Thyroid gland (tissue), 4 donors: Measurements from ENCODE around the gene IER3. TPM values are rescaled to one million over a fixed set of nuclear protein-coding genes. Genes with fewer than 3 reads are reported as not detected.

Experiments
- DNase-seq, 2 donors: peaks; one replicate each; pipeline ENCODE4 v3.0.0-alpha.2; 2019
- H3K27ac ChIP-seq, 3 donors: fragments of 200-600 bp; sonication (generic); 1 replicate in 2 of 3; 2 replicates in 1 of 3; pipeline ENCODE4 v1.5.1; 2016 to 2019; ENCODE audit warnings: mild to moderate bottlenecking in 1 of 3, moderate library complexity in 1 of 3
- H3K27me3 ChIP-seq: fragments of 200-600 bp; sonication (generic); one replicate; pipeline ENCODE4 v1.5.1; 2019
- H3K36me3 ChIP-seq, 2 donors: fragments of 200-600 bp; sonication (generic); one replicate each; pipeline ENCODE4 v1.5.1; 2016 to 2019
- H3K4me1 ChIP-seq, 2 donors: fragments of 200-600 bp; sonication (generic); one replicate each; pipeline ENCODE4 v1.5.1; 2017 to 2019
- H3K4me3 ChIP-seq, 3 donors: fragments of 200-600 bp; sonication (generic); replicated peaks in 1 of 3; 1 replicate in 2 of 3; 2 replicates in 1 of 3; pipeline ENCODE4 v1.5.1; 2016; ENCODE audit warnings: mild to moderate bottlenecking in 1 of 3
- H3K9me3 ChIP-seq: fragments of 200-600 bp; sonication (generic); one replicate; pipeline ENCODE4 v1.5.1; 2017
- CTCF ChIP-seq, 6 experiments: fragments of 200-600 bp in 3 of 6; fragments of 450-650 bp in 3 of 6; sonication (generic) in 3 of 6; IDR thresholded peaks; one replicate each; pipeline ENCODE4 v1.5.1; 2016 to 2019; ENCODE audit warnings: antibody characterized with exemption in 6 of 6, mild to moderate bottlenecking in 2 of 6, inconsistent platforms in 1 of 6, moderate library complexity in 1 of 6
- POLR2A ChIP-seq, 2 donors: fragments of 450-650 bp; IDR thresholded peaks; one replicate each; pipeline ENCODE4 v1.6.1; 2017; ENCODE audit warnings: antibody characterized with exemption in 2 of 2, mild to moderate bottlenecking in 2 of 2, moderate library complexity in 1 of 2
- WGBS, 2 donors: methylation state at CpG; one replicate each; pipeline ENCODE4 v1.1.5; 2017; 5-methylcytosine and 5-hydroxymethylcytosine counted together
- intact Hi-C: fragments of 100-400 bp; cut with DNase I; formaldehyde crosslinking; loops from one replicate; pipeline ENCODE4 v1.15.1; 2023
- total RNA-seq, 4 donors: library from RNA; depleted of rRNA; stranded (reverse); fragments of >200 nt; gene quantifications; one replicate each; pipeline ENCODE4 v1.2.3, GENCODE V29; 2016

IER3 gene
- total RNA-seq, 4 donors from 2014 or later = 9.3 to 19.1 (median 13.6) TPM

GRCh38 chr6:30789606-30790005 lies 45.3 kb upstream of the IER3 start:
- intact Hi-C loops = no loop called here
- Histone ChIP-seq H3K27me3 (no peaks in the 10 kb centered on the region), H3K36me3 (no peaks in the 10 kb centered on the region), H3K27ac (no peak overlapping the region), H3K4me3 (no peak overlapping the region), H3K4me1 (peaks cover 0 to 28% of the 10 kb centered on the region in 2 donors), H3K9me3 (no peaks in the 10 kb centered on the region)
- 0% methylated on average over 1 of the region's 1 CpG for WGBS, 2 donors
- TF ChIP-seq CTCF (IDR thresholded peaks at IDR 0.05) (no peak), POLR2A (IDR thresholded peaks at IDR 0.05) (no peak)
- no peak for DNase-seq

GRCh38 chr6:30787954-30788353 lies 43.6 kb upstream of the IER3 start:
- Histone ChIP-seq H3K27ac (no peak overlapping the region), H3K36me3 (no peaks in the 10 kb centered on the region), H3K27me3 (no peaks in the 10 kb centered on the region), H3K9me3 (no peaks in the 10 kb centered on the region), H3K4me3 (no peak overlapping the region), H3K4me1 (peaks cover 0 to 17% of the 10 kb centered on the region in 2 donors)
- intact Hi-C loops = no loop called here
- TF ChIP-seq POLR2A (IDR thresholded peaks at IDR 0.05) = no peak
- no peak for TF ChIP-seq CTCF (IDR thresholded peaks at IDR 0.05)
- WGBS, 2 donors = 57 to 58% methylated on average over 5 of the region's 5 CpGs
- DNase-seq = no peak

GRCh38 chr6:30782425-30783014 lies 38.2 kb upstream of the IER3 start:
- no peak for TF ChIP-seq POLR2A (IDR thresholded peaks at IDR 0.05)
- no peak for TF ChIP-seq CTCF (IDR thresholded peaks at IDR 0.05)
- Histone ChIP-seq H3K27ac (peak overlapping the region; percentile 84 to 88 (median 86)), H3K27me3 (no peaks in the 10 kb centered on the region), H3K4me3 (no peak overlapping the region), H3K9me3 (no peaks in the 10 kb centered on the region), H3K36me3 (no peaks in the 10 kb centered on the region), H3K4me1 (peaks cover 29 to 46% of the 10 kb centered on the region in 2 donors)
- no peak for DNase-seq
- intact Hi-C loops = no loop called here

- Histone ChIP-seq H3K36me3 (no peaks in the 10 kb centered on the region), H3K4me1 (peaks cover 29 to 46% of the 10 kb centered on the region in 2 donors), H3K27me3 (no peaks in the 10 kb centered on the region), H3K4me3 (no peak overlapping the region), H3K9me3 (no peaks in the 10 kb centered on the region), H3K27ac (peak overlapping the region; percentile 84 to 88 (median 86))
- WGBS, 2 donors = 15 to 20% methylated on average over 13 of the region's 13 CpGs
- peak; percentile 97 to 99 for DNase-seq
- TF ChIP-seq POLR2A (IDR thresholded peaks at IDR 0.05) = peak in 1 of 2 donors; percentile 9
- no peak for TF ChIP-seq CTCF (IDR thresholded peaks at IDR 0.05)
- intact Hi-C loops = no loop called here
Measured at GRCh38 chr6:30781743-30782424, 37.5 kb upstream of the IER3 start.

- WGBS, 2 donors = 69 to 75% methylated on average over 4 of the region's 4 CpGs
- no peaks in the 10 kb centered on the region for H3K9me3 ChIP-seq
- no peak for DNase-seq
- intact Hi-C loops = no loop called here
- no peaks in the 10 kb centered on the region for H3K36me3 ChIP-seq
- H3K27ac ChIP-seq = peak overlapping the region; percentile 84 to 88 (median 86)
- H3K4me1 ChIP-seq = peaks cover 29 to 46% of the 10 kb centered on the region in 2 donors
- H3K27me3 ChIP-seq = no peaks in the 10 kb centered on the region
- no peak overlapping the region for H3K4me3 ChIP-seq
- TF ChIP-seq POLR2A (IDR thresholded peaks at IDR 0.05) = no peak
- no peak for TF ChIP-seq CTCF (IDR thresholded peaks at IDR 0.05)
Measured at GRCh38 chr6:30781395-30781742, 37.0 kb upstream of the IER3 start.
